ENCODE measurements around the gene CCR8.

The CCR8 gene

GRCh38 chr3:39378088-39378487, 48.6 kb downstream of the CCR8 start:
- TF ChIP-seq CTCF (IDR thresholded peaks at IDR 0.05; ENCODE audit: extremely low read depth, insufficient read depth, missing control alignments): peak; percentile 90
- peak; percentile 63 for DNase-seq (ENCODE audit: low spot score)
- in situ Hi-C loops (cut with MboI; ENCODE audit: low pct_unique_long_range_greater_than_20kb, low sequenced_read_pairs, unreplicated experiment): loop anchor here (25.0 kb wide), 1 partner anchor 191 kb away; the partner anchor contains the start of gene XIRP1

- in situ Hi-C loops (cut with MboI; ENCODE audit: low pct_unique_long_range_greater_than_20kb, low sequenced_read_pairs, unreplicated experiment): loop anchor here (25.0 kb wide), 1 partner anchor 192 kb away; the partner anchor contains the start of gene XIRP1
- no peak for TF ChIP-seq CTCF (IDR thresholded peaks at IDR 0.05; ENCODE audit: extremely low read depth, insufficient read depth, missing control alignments)
- DNase-seq (ENCODE audit: low spot score): no peak
Measured at GRCh38 chr3:39378957-39379777, 49.7 kb downstream of the CCR8 start.

- in situ Hi-C loops (cut with MboI; ENCODE audit: low pct_unique_long_range_greater_than_20kb, low sequenced_read_pairs, unreplicated experiment): loop anchor here (25.0 kb wide), 1 partner anchor 192 kb away; the partner anchor contains the start of gene XIRP1
- TF ChIP-seq CTCF (IDR thresholded peaks at IDR 0.05; ENCODE audit: extremely low read depth, insufficient read depth, missing control alignments): no peak
- no peak for DNase-seq (ENCODE audit: low spot score)
Measured at GRCh38 chr3:39379778-39380155, 50.3 kb downstream of the CCR8 start.

- DNase-seq (ENCODE audit: low spot score): no peak
- in situ Hi-C loops (cut with MboI; ENCODE audit: low pct_unique_long_range_greater_than_20kb, low sequenced_read_pairs, unreplicated experiment): loop anchor here (25.0 kb wide), 1 partner anchor 194 kb away; the partner anchor contains the start of gene XIRP1
- TF ChIP-seq CTCF (IDR thresholded peaks at IDR 0.05; ENCODE audit: extremely low read depth, insufficient read depth, missing control alignments): no peak
Measured at GRCh38 chr3:39381432-39381831, 51.9 kb downstream of the CCR8 start.

All from GM13977 (cell line).